Measurements from ENCODE around the gene ADARB1. TPM values are rescaled to one million over a fixed set of nuclear protein-coding genes. Genes with fewer than 3 reads are reported as not detected.

ADARB1 gene
- total RNA-seq, 1 experiment from 2014 or later, result 15.8 TPM

DNA sequence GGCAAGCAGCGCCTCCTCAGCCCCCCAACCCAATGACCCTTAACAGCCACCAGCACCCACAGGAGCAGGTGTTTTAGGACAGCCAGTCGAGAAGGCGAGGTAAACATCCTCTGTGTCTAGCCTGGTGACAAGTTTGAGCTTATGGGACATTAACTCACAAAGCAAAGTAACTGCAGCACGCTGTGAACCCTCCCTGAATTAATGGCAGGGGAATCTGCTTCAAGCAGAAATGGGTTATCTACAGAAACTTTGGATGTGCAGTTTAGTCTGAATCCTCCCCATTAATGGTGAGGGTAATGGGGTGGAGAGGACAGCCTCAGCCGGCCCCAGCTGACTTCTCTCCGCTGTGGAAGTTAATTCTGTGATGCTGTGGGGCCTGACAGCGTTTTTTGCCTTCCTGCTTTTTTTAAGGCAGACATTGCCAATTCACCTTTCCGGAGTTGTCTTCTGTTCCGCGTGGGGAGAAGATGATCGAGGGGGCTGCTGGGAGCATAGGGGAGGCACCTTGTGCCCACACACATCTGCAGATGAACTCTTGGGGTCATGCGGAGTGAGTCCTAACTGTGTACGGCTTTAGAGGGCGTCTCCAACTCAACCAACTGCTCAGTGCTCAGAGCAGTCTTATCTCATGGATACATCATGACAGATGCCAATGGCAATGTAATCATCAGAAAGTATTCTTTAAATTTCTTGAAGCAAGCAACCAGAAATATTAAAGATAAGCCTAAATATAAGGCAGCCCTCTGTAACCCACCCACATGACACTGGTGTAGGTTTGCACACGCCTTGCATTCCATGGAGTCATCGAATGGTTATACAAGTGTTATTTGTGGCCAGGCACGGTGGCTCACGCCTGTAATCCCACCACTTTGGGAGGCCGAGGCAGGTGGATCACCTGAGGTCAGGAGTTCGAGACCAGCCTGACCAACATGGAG is 172.3 kb downstream of the ADARB1 start:
- H3K23me2 ChIP-seq (ENCODE audit: insufficient read length, low read depth, low read length, poor library complexity, severe bottlenecking), result peaks cover 2% of the 10 kb centered on the region
- H3K79me2 ChIP-seq (ENCODE audit: insufficient read depth, low read length), result no peaks in the 10 kb centered on the region
- WGBS (ENCODE audit: extremely low coverage, insufficient read length, low lambda C conversion rate), result no CpG with 5 or more reads among the region's 20 CpGs
- H4K8ac ChIP-seq (replicated peaks; ENCODE audit: insufficient read length, low read depth, low read length), result no peak overlapping the region
- H2BK15ac ChIP-seq (ENCODE audit: low read depth, low read length), result no peak overlapping the region
- no peaks in the 10 kb centered on the region for H4K20me1 ChIP-seq (ENCODE audit: control insufficient read depth, insufficient read depth, insufficient read length)
- TF ChIP-seq, protein P1, sequence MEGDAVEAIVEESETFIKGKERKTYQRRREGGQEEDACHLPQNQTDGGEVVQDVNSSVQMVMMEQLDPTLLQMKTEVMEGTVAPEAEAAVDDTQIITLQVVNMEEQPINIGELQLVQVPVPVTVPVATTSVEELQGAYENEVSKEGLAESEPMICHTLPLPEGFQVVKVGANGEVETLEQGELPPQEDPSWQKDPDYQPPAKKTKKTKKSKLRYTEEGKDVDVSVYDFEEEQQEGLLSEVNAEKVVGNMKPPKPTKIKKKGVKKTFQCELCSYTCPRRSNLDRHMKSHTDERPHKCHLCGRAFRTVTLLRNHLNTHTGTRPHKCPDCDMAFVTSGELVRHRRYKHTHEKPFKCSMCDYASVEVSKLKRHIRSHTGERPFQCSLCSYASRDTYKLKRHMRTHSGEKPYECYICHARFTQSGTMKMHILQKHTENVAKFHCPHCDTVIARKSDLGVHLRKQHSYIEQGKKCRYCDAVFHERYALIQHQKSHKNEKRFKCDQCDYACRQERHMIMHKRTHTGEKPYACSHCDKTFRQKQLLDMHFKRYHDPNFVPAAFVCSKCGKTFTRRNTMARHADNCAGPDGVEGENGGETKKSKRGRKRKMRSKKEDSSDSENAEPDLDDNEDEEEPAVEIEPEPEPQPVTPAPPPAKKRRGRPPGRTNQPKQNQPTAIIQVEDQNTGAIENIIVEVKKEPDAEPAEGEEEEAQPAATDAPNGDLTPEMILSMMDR (conservative IDR thresholded peaks at IDR 0.05), result no peak
- no peaks in the 10 kb centered on the region for H3K27me3 ChIP-seq (ENCODE audit: insufficient read depth, low read length)
- H3K4me2 ChIP-seq (ENCODE audit: insufficient read depth, insufficient read length, low read length), result no peak overlapping the region
- no peak overlapping the region for H3K18ac ChIP-seq (ENCODE audit: insufficient read length, low read depth, low read length)
- H2BK20ac ChIP-seq (ENCODE audit: low read depth, low read length, poor library complexity, severe bottlenecking), result no peak overlapping the region
- Mint-ChIP-seq H3K27ac (no peak overlapping the region), H3K36me3 (ENCODE audit: insufficient read depth in 1 of 3, low read depth in 3 of 3) (peaks cover 2 to 29% (median 10%) of the 10 kb centered on the region in 3 experiments; a peak in 6 of 7 replicates), H3K27me3 (ENCODE audit: low read depth) (peaks cover 22% of the 10 kb centered on the region), H3K4me3 (no peak overlapping the region), H3K4me1 (peaks cover 17 to 18% of the 10 kb centered on the region in 2 experiments), H3K9me3 (peaks cover 29 to 38% of the 10 kb centered on the region in 2 experiments)
- H3K9ac ChIP-seq (ENCODE audit: extremely low read depth, insufficient read length, low read length), result no peak overlapping the region
- no peak overlapping the region for H2AFZ ChIP-seq (ENCODE audit: low read length)
- H3K4me1 ChIP-seq (ENCODE audit: insufficient read depth, low read length), result no peaks in the 10 kb centered on the region
- no peak overlapping the region for H3K56ac ChIP-seq (ENCODE audit: insufficient read length, low read depth, low read length)
- DNase-seq, result peak; percentile 11
- H2BK12ac ChIP-seq (ENCODE audit: insufficient read length, low read depth, low read length), result no peak overlapping the region
- no peaks in the 10 kb centered on the region for H3K79me1 ChIP-seq (ENCODE audit: insufficient read depth, low read depth, low read length, poor library complexity, severe bottlenecking)
- H2BK120ac ChIP-seq (ENCODE audit: low read depth, low read length, poor library complexity, severe bottlenecking), result no peak overlapping the region
- H3K9me3 ChIP-seq (ENCODE audit: control insufficient read depth, low read depth, low read length), result no peaks in the 10 kb centered on the region
- H3K14ac ChIP-seq (ENCODE audit: insufficient read depth, low read length), result no peak overlapping the region
- H3K23ac ChIP-seq (ENCODE audit: insufficient read length, low read depth, low read length), result no peak overlapping the region
- H2BK5ac ChIP-seq (ENCODE audit: insufficient read length, low read length), result no peak overlapping the region
- no peak overlapping the region for H4K91ac ChIP-seq (ENCODE audit: insufficient read length, low read depth, low read length)
- no peak overlapping the region for H4K5ac ChIP-seq (ENCODE audit: insufficient read length, low read depth, low read length)
- no peak overlapping the region for H3K27ac ChIP-seq (ENCODE audit: insufficient read length, low read depth, low read length)
- H3K4ac ChIP-seq (ENCODE audit: low read depth, low read length), result no peak overlapping the region
- no peak overlapping the region for H2AK5ac ChIP-seq (ENCODE audit: insufficient read length, low read length)
- H3T11ph ChIP-seq (ENCODE audit: low read length), result no peak overlapping the region
